ENCODE data around the gene PDE3A. TPM values are rescaled to one million over a fixed set of nuclear protein-coding genes. Genes with fewer than 3 reads are reported as not detected.

PDE3A gene
- total RNA-seq, 6 experiments from 2014 or later: 0.79 to 2.4 (median 1.3) TPM

- intact Hi-C loops (cut with DNase I): no loop called here
- 69% methylated on average over 5 of the region's 5 CpGs for WGBS (ENCODE audit: insufficient coverage, low coverage, low lambda C conversion rate, missing lambda C conversion rate)
- H3K36me3 ChIP-seq: no peaks in the 10 kb centered on the region
- no peak overlapping the region for H3K4me3 ChIP-seq
- DNase-seq (no peak), ATAC-seq (peak in 3 of 4 donors; percentile 37 to 46 (median 37))
- no peaks in the 10 kb centered on the region for H3K27me3 ChIP-seq
- H3K27ac ChIP-seq: no peak overlapping the region
- H3K4me1 ChIP-seq: peaks cover 0 to 13% (median 3%) of the 10 kb centered on the region in 4 donors
- H3K9me3 ChIP-seq: no peaks in the 10 kb centered on the region
- no peak for TF ChIP-seq POLR2A (IDR thresholded peaks at IDR 0.05)
- peak in 2 of 4 donors; percentile 31 to 46 for TF ChIP-seq CTCF (IDR thresholded peaks at IDR 0.05)
These were observed 256.4 kb downstream of the PDE3A start for GRCh38 chr12:20624718-20625117.

- intact Hi-C loops (cut with DNase I): no loop called here
- no peaks in the 10 kb centered on the region for H3K36me3 ChIP-seq
- ATAC-seq: no peak
These were observed 257.2 kb downstream of the PDE3A start for GRCh38 chr12:20625531-20625930.

GRCh38 chr12:20627001-20627588 is 258.8 kb downstream of the PDE3A start:
- TF ChIP-seq POLR2A (IDR thresholded peaks at IDR 0.05) (no peak), CTCF (IDR thresholded peaks at IDR 0.05) (no peak)
- no peaks in the 10 kb centered on the region for H3K27me3 ChIP-seq
- ATAC-seq (no peak), DNase-seq (no peak)
- intact Hi-C loops (cut with DNase I): no loop called here
- H3K4me3 ChIP-seq: no peak overlapping the region
- no peaks in the 10 kb centered on the region for H3K9me3 ChIP-seq
- no peaks in the 10 kb centered on the region for H3K36me3 ChIP-seq
- 71% methylated on average over 1 of the region's 1 CpG for WGBS (ENCODE audit: insufficient coverage, low coverage, low lambda C conversion rate, missing lambda C conversion rate)
- H3K4me1 ChIP-seq: peaks cover 0 to 20% (median 3%) of the 10 kb centered on the region in 4 donors
- H3K27ac ChIP-seq: no peak overlapping the region

More at GRCh38 chr12:20625531-20625930, 257.2 kb downstream of the PDE3A start:
- TF ChIP-seq CTCF (IDR thresholded peaks at IDR 0.05) (no peak), POLR2A (IDR thresholded peaks at IDR 0.05) (no peak)
- no peak overlapping the region for H3K4me3 ChIP-seq
- H3K4me1 ChIP-seq: peaks cover 0 to 19% (median 3%) of the 10 kb centered on the region in 4 donors
- no peak for DNase-seq
- no peak overlapping the region for H3K27ac ChIP-seq
- WGBS (ENCODE audit: insufficient coverage, low coverage, low lambda C conversion rate, missing lambda C conversion rate): 51% methylated on average over 2 of the region's 2 CpGs
- H3K9me3 ChIP-seq: no peaks in the 10 kb centered on the region
- no peaks in the 10 kb centered on the region for H3K27me3 ChIP-seq

- Histone ChIP-seq H3K36me3 (no peaks in the 10 kb centered on the region), H3K4me3 (no peak overlapping the region), H3K4me1 (peaks cover 0 to 20% (median 3%) of the 10 kb centered on the region in 4 donors), H3K9me3 (no peaks in the 10 kb centered on the region), H3K27ac (no peak overlapping the region), H3K27me3 (no peaks in the 10 kb centered on the region)
- intact Hi-C loops (cut with DNase I): no loop called here
- 83% methylated on average over 9 of the region's 9 CpGs for WGBS (ENCODE audit: insufficient coverage, low coverage, low lambda C conversion rate, missing lambda C conversion rate)
- ATAC-seq: no peak
- DNase-seq: no peak
- no peak for TF ChIP-seq POLR2A (IDR thresholded peaks at IDR 0.05)
- no peak for TF ChIP-seq CTCF (IDR thresholded peaks at IDR 0.05)
These were observed 260.0 kb downstream of the PDE3A start for GRCh38 chr12:20628226-20628787.
